ENCODE measurements around the gene MYL3.

The MYL3 gene

DNA sequence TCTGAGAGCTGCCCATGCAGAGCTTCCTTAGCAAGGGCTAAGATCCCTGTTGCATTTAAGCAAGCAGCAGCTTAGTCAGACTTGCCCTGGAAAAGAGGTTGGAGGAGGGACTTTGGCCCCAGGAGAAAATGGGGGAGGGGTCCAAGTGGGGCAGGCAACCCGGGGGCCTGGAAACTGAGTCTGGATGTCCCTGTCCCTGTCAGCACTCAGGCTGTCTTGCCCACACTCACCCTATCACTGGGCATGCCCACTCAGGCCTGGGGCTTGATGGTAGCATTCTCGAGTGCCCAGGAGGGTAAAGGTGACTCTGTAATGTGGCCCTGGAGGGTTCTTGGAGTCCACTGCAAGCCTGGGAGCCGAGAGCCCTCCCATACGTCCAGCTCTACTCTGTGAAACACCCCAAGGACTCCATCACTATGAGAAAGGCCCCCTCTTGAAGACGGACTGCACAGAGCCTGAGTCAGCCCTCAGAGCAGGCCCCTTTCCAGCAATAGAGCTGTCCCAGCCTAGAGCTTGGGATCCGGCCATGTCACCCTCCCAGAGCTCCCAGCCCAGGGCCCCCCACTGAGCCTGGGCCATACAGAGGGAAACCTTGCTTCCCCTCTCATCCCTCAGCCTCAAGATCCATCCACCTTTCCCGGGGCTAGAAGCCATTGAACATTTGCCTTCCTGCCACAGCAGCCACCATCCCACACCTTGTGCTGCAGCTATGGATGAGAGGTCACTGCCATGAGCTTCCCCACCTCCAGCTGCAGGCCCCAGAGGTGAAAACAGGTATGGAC lies 13.4 kb downstream of the MYL3 start:
- no peak for DNase-seq (ENCODE audit: low read depth)

DNA sequence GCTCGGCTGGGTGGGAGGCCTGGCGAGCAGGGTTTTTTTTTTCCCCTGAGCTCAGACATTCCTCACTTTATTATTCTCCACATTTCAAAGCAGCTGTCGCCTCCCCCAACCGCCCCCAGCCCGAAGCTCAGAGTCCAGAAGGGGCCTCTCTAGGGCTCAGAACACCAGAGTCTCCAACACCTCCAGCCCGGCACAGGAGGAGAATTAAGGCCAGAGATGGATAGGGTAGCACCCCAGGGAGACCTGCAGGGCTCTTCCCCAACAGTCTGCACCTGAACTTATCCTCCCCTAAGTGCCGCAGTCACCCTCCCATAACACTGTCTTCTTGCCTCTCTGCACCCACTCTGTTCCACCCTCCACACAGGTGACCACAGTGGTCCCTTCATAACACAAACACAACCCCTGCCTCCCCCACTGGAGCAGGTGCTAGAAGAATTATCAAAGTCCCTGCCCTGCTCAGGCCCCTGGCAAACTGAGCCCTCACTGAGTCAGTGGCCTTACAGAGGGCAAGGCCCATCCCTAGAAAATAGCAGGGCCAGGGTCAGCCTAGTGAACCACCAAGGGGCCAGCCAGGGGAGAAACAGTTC lies 14.1 kb downstream of the MYL3 start:
- no peak for DNase-seq (ENCODE audit: low read depth)

DNA sequence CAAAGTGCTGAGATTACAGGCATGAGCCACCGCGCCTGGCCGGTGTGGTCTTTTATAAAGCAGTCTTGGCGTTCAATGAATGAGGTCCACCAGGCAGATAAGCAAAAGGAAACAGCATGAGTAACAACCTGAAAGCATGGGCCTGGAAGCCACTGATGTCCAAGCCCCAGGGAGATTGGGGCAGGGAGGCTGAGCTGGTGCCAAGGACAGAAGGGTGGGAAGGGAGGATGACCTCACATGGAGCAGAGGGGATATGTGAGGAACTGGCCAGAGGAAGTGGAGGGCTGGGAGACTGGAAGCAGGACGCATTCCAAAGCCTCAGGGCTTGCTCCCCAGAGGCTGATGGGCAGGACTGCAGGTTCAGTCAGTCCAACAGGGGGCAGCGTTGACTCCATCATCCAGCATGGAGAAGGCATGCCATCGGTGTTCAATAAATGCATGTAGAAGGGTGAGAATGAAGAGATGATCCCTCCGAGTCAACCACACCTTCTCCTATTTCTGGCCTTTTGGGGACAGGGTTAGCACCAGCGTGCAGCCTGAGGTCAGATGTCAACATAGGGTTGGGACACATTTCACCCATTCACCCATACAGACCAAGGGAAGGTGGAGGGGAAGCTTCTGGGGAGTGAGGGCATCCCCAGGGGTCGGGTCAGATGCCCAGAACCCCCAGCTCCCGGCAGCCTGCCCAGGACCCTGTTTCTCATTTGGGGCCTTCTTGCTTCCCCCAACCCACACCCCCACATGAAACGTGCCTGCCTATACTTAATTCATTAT lies 14.8 kb downstream of the MYL3 start:
- peak; percentile 73 for DNase-seq (ENCODE audit: low read depth)

DNA sequence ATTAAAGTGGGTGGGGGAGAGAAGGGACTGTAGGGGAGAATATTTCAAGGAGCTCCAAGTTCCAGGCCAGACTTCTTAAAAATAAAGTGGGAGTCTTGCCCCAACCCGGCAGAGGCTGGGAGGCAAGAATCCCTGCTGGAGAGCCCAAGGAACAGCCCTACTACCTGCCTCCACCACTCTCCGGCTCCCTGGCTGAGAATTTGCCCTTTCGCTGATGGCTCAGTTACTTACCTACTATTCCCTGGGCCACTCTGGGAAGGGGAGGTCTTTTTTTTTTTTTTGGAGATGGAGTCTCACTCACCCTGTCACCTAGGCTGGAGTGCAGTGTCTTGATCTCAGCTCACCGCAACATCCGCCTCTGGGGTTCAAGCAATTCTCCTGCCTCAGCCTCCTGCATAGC lies 15.5 kb downstream of the MYL3 start:
- no peak for DNase-seq (ENCODE audit: low read depth)

DNA sequence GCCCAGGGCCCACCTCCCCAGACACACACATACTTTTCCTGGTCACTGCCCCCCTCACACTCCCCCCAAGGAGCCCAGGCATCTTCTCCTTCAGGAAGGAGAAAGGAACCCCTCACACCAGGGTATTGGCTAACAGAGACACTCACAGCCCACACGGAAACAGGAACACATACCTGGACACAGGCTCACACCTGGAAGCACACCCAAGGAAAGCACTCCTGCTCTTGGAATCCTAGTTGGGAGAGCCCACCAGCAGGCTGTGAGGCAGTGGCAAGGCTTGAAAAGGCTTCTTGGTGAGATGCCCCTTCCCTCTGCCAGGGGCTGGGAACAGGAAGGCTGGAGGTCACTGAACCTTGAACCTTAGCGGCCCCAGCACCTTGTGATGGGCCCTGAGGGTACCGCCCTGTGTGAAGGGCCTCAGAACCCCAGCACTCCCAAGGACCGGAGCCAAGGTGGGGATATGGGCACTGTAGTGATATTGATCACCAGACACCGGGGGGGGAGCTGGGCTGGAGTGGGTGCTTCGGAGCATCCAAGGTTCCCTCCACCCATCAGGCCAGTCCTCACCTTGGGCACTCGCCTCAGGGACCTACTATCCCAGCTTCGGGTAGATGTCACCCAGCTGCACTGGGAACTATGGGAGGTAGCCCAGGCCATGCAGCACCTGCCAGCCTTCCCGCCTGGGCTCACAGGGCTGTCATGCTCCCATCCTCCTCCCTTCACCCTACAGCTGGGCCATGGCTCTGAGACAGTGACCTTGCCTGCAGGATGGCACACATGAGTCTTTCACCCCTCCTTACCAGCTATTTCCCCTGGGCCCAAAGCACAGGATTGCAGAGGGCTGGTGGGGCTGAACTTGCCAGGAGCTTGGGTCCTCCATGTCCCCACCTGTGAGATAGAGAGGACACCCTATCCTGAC lies 16.4 kb downstream of the MYL3 start:
- DNase-seq (ENCODE audit: low read depth): no peak

DNA sequence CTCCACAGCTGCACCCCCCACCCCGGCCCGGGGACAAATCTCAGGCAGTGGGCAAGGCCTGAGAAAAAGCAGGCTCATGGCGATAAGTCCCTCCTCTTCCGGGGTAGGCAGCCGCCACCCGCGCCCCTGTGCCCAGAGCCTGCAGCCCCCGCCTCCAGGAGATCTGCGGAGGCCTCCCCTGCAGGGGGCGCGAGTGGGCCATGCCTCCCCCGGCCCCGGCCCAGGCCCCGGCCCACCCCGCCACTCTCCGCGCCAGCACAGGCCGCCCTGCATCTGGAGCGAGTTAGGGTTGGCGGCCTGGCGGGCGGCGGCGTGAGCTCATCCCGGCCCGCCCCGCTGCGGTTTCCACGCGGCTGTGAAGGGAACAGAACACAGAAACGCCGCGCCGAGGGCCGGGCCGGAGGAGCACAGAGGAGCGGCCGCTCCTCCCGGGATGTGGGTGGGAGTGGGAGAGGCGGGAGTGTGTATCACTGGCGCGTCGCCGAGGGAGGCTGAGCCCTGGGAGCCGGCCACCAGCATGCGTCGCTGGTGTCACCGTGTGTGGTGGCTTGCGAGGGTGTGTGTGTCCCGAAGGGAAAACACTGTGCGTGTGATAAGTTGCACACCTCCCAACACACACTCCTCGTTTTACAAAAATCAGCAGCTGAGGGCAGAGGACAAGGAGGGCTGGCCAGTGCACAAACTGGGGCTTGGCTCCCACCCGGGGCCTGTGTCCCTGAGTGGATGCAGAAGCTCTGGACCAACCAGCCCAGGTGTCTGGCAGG lies 17.2 kb downstream of the MYL3 start:
- peak; percentile 74 for DNase-seq (ENCODE audit: low read depth)

DNA sequence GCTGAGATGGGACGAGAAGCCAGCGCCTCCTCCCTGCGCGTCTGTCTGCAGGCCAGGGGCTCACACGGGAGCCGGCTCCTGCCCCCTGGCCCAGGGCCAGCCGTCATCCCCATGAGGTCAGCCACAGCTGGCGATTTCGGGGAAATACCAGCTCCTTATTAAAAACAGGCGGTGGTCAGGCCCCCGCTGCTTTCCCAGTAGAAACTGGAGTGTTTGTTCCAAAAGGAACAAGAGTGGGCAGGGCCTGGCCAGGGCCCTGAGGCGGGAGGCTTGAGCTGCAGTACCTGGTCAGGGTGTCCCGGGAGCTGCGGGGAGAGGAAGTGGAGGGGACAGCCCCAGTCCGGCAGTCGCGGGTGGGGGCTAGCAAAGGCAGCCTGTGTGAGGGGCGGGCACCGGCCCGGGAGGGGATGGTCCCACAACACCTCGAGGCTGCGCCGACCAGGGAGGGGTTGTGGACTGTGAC lies 17.8 kb downstream of the MYL3 start:
- DNase-seq (ENCODE audit: low read depth): peak; percentile 46

DNA sequence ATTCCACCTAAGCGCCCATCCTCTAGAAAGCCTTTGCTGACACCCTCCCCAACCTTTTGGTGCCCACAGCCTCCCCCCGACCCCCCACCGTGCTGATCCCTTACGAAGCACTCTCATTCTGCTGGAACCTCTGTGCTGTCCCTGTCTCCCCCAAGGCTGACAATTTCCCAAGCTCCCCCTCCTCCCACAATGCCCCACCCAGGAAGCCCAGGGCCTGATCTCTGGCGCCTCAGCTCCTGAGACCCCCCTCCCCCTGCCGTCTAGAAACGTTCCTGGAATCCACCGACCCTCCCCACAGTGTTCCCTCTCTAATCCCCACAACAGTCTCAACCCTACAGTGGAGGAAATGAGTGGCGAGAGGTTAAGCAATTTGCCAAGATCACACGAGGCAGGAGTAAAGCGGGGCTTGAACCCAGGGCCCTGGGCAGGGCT lies 18.3 kb downstream of the MYL3 start:
- DNase-seq (ENCODE audit: low read depth): no peak

DNA sequence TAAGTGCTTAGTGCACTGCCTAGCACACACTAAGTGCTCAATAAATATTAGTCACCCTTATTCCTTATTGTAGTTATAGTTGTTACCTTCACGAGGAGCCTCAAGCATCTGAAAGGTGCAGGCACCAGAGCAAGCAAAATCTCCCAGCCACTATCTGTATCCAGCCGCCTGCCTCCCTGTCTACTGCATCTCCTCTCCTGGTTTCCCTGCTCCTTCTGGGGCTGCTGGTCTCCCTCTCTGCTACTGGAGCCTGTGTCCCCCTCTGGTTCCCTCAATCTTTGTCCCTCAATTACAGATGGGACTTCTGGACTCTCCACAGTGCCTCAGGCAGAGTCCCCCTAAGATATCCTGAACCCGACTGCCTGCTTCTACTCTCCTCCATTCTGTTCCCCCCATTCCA lies 18.8 kb downstream of the MYL3 start:
- DNase-seq (ENCODE audit: low read depth): no peak

DNA sequence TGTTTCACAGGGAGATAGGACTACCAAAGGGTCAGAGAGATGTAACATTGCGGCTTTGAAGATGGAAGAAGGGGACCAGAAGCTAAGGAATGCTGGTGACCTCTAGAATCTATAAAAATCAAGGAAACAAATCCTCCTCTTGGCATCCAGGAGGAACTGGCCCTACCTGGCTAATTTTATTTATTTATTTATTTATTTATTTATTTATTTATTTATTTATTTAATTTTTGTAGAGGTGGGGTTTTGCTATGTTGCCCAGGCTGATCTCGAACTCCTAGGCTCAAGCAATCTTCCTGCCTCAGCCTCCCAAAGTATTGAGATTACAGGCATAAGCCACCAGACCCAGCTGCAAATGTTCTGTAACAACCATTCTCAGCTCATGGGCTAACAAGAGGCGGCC lies 19.7 kb downstream of the MYL3 start:
- no peak for DNase-seq (ENCODE audit: low read depth)

DNA sequence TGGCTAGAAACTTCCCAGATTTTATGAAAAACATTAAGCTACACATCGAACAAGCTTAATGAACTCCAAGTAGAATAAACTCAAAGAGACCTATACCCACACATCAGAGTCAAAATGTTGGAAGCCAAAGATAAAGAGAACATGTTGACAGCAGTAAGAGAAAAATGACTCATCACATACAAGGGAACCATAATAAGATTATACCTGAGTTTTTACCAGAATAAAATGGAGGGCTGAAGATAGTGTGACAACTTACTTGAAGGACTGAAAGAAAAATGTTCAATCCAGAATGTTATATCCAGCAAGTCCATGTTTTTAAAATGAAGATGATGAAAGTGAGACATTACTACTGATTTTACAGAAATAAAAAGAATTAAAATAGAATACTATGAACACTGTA lies 22.8 kb downstream of the MYL3 start:
- no peak for DNase-seq (ENCODE audit: low read depth)

DNA sequence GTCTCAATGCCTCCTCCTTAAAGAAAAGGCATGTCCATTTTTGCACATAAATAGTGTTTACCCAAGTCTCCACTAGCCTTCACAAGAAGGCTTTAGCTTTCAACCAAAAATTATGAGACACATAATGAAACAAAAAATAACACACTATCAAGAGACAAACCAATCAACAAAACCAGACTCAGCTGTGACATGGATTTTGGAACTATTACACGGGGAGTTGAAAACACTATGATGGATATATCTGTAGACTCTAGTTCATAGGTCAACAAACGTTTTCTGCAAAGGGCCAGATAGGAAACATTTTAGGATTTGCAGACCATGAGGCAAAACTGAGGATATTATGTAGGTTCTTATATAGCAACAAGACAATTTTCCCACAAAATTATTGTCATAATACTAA lies 24.9 kb downstream of the MYL3 start:
- DNase-seq (ENCODE audit: low read depth): no peak

DNA sequence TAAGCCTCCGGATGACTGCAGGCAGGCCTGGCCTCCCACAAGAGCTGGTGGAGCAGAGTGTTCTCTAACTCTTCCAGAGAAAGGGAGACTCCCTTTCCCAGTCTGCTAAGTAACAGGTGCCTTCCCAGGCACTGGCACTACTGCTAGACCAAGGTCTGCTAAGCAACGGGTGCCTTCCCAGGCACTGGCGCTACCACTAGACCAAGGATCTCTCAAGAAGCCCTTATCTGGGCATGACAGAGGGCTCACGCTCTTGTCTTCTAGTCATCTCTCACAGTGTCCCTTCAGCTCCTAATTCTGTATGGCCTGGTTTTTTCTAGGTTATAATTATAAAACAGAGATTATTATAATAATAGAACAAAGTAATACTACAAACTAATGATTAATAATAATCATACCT lies 27.8 kb downstream of the MYL3 start:
- DNase-seq (ENCODE audit: low read depth): no peak

DNA sequence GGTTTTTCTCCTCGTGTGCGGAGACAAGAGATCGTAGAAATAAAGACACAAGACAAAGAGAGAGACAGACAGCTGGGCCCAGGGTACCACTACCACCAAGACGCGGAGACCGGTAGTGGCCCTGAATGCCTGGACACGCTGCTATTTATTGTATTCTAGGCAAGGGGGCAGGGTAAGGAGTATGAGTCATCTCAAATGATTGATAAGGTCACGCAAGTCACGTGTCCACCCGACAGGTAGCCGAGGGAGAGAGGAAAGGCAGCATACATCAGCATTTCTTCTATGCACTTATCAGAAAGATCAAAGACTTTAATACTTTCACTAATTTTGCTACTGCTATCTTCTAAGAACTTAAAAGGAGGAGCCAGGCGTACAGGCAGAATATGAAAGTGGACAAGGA lies 28.2 kb downstream of the MYL3 start:
- no peak for DNase-seq (ENCODE audit: low read depth)

DNA sequence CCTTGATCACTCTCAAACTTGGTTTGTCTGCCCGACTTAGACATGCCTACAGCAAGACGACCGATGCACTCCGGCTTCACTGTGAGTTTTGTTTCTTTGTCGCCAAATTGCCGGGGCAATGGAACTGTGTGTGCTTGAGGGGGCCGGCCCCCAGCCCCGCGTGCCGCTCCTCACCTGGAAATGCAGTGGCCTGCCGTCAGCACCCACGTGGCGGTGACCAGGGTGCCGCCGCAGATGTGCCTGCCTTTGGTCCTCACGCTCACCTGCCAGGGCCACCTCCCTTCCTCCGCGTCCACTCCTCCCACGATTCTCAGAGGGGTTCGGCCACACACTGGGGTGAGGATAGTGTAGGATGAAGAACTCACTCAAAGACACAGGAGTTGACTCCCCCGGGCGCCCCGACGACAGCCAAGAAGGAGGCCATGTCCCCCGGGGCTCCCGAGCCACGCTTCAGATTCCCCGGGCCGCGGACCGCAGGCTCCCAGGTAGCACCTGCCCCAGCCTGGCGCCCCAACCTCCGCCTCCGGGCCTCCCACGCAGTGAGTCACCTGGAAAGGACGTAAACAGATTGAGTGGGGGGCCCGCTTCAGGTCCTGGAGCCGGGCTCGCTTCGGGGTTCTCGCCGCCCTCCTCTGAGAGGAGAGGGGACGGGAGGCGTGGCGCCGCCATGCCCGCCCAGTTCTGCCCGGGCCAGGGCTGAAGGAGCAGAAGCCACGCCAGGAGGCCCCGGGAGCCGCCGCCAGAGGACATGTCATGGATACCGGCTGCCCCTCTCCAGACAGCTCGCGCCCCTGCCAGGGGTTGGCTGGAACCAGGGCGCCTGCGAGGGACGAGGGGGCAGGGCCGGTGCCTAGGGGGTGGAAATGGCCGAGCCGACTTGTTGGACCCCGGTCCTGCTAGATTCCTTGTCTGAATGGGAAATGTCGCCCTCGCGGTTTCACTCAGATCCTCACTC lies 29.6 kb downstream of the MYL3 start:
- no peak for DNase-seq (ENCODE audit: low read depth)

DNA sequence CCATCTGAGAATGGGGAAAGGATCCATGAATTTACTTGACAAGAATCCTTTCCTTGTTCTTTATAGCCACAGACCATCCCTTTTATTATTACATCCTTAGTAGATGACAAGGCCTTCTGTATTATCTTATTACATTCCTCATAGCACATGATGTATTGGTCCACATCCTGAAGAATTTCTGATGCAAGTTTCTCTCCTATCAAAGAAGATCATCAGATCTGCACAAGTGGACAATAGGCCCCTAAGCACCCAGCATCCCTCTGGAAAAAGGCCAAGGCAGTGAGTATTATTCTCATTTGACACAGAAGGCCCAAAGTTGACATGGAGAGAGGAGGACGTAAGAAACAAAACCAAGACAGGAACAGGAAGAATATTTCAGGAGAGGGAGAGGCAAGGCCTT lies 31.4 kb downstream of the MYL3 start:
- DNase-seq (ENCODE audit: low read depth): no peak

DNA sequence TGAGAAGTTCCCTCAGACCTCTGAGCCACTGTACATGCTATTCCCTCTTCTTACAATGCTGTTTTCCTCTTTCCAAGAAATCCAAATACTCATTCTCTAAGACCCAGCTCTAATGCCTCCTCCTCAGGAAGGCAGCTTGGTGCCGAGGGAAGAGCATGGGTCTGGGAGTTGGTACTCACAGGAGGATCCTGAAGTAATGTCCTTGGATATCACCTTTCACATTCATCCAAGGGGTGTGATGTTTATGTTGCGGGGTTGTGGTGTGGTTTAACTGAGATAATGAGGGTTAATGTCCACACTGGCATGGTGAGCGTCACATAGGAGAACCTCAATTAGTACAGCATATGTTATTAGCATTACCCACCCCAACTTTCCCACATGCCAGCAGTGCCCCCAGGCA lies 31.9 kb downstream of the MYL3 start:
- DNase-seq (ENCODE audit: low read depth): no peak

DNA sequence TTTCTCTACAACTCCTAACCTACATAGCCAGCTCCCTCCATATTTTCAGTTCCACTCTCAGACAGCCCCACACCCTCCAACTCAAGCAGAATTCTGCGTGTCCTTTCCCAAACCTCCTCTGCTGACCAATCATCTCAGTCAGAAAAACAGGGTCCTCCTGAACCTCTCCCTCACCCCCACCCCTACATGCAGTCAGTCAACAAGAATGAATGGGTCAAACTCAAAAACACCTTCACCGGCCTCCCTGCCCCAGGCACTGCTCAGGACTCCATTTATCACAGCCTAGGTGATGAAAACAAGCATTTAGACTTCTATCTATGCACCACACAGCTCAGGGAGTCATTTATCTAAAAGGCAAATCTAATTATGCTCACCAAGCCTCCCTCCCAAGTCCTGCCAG lies 32.4 kb downstream of the MYL3 start:
- no peak for DNase-seq (ENCODE audit: low read depth)

DNA sequence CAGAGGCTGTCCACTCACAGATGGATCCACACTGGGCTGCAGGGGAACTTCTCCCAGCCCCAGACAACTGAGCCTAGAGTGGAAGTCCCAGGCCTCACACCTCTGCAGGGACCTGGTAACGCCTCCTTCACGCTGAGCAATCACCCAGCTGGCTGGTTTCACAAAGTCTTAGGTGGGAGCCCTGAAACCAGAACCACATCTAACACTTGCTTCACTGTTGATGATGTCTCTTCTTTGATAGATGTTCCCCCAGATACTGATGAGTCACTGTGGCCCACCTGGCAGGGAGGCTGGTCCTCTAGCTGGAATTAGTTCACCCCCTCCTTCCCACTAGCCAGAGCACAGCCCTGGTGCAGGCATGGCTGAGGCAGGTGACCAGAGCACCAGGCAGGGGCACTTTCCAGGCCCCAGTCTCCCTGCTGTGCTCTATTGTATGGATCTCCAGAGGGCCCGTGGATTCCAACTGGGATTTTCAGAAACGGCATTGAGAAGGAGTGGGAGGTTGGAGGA lies 33.5 kb downstream of the MYL3 start:
- no peak for DNase-seq (ENCODE audit: low read depth)

DNA sequence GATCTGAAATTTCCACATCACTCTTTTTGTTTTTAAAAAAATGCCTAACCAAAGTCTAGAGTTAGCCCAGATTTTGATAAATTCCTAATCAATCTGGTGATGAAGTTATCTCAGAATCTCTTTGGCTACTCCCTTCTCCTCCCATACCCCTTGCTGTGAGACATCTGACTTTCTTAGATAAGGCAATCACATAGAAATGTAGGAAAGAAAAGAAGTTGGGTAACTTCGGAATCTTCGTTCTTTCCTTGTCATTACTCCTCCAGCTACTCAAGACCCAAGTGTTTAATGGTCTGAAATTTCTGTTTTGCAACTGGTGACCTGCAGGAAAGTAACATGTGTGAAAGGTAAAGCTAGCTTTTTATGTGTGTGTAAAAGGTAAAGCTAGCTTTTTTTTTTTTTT lies 37.8 kb downstream of the MYL3 start:
- no peak for DNase-seq (ENCODE audit: low read depth)

Data from ELR (cell line).